ENCODE measurements around the gene HYDIN.

Gene HYDIN

GRCh38 chr16:70781800-70782199 lies 448.7 kb downstream of the HYDIN start:
- DNase-seq = no peak

GRCh38 chr16:70780546-70780945 lies 450.0 kb downstream of the HYDIN start:
- DNase-seq = no peak

GRCh38 chr16:70779361-70779760 lies 451.2 kb downstream of the HYDIN start:
- no peak for DNase-seq

GRCh38 chr16:70778901-70779309 lies 451.6 kb downstream of the HYDIN start:
- peak; percentile 32 for DNase-seq

GRCh38 chr16:70777973-70778406 lies 452.5 kb downstream of the HYDIN start:
- DNase-seq = no peak

- no peak for DNase-seq
These were observed 453.0 kb downstream of the HYDIN start for GRCh38 chr16:70777496-70777895.

GRCh38 chr16:70775399-70775798 lies 455.1 kb downstream of the HYDIN start:
- no peak for DNase-seq

GRCh38 chr16:70774261-70774660 lies 456.3 kb downstream of the HYDIN start:
- DNase-seq = no peak

GRCh38 chr16:70772493-70772892 lies 458.0 kb downstream of the HYDIN start:
- DNase-seq = no peak

- no peak for DNase-seq
These were observed 459.6 kb downstream of the HYDIN start for GRCh38 chr16:70770626-70771552.

- no peak for DNase-seq
These were observed 460.3 kb downstream of the HYDIN start for GRCh38 chr16:70770291-70770625.

GRCh38 chr16:70769761-70770160 lies 460.8 kb downstream of the HYDIN start:
- DNase-seq = no peak

GRCh38 chr16:70769131-70769530 lies 461.4 kb downstream of the HYDIN start:
- DNase-seq = no peak

GRCh38 chr16:70768203-70768580 lies 462.3 kb downstream of the HYDIN start:
- DNase-seq = no peak

GRCh38 chr16:70767377-70768202 lies 462.9 kb downstream of the HYDIN start:
- DNase-seq = no peak

- no peak for DNase-seq
These were observed 463.9 kb downstream of the HYDIN start for GRCh38 chr16:70766658-70767057.

GRCh38 chr16:70766176-70766575 lies 464.3 kb downstream of the HYDIN start:
- no peak for DNase-seq

GRCh38 chr16:70765491-70765890 lies 465.0 kb downstream of the HYDIN start:
- DNase-seq = no peak

- no peak for DNase-seq
These were observed 465.9 kb downstream of the HYDIN start for GRCh38 chr16:70764632-70765031.

GRCh38 chr16:70760221-70760620 lies 470.3 kb downstream of the HYDIN start:
- no peak for DNase-seq

- no peak for DNase-seq
These were observed 470.9 kb downstream of the HYDIN start for GRCh38 chr16:70759666-70760065.

- DNase-seq = no peak
These were observed 471.7 kb downstream of the HYDIN start for GRCh38 chr16:70758786-70759185.
